Measurements from ENCODE around the gene IFT80.

IFT80 gene

DNA sequence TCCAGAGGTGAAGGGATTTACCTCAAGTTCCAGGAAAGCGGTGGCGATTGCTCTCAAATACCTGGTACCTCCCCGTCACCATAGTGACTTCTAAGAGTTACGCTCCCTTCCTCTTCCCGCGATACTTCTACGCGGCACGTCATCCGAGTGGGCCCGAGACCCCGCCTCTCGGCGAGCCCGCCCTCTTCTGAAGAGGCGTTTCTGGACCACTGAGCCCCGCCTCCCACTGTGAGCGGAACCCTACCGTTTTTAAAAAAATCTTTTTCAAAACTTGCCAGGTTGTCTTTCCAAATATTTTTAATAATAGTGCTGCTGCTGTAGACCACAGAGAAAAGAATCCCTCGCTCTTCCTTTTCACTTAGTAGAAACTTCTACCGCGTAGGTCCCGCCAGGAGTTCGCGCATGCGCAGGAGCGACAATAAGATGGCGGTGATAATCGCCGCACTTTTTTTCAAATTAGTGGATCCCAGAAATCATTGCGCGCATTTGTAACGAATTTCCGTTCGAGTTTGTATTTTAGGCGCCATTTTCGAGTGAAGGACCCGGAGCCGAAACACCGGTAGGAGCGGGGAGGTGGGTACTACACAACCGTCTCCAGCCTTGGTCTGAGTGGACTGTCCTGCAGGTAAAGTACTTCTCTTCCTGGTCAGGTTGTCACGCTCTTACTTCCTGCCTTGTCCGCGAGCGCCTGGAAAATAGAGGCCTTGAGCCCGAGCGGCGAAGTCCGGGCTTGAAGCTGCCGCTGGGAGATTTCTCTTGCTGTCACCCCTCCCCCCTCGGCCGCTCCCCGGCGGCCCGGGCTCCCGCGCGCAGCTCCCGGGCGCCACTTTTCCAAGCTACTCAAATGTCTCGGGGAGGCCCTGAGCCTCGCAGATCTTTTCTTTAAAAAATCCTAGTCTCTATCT lies at the start of gene IFT80, which contains the start of gene SMC4:
IFT80 (minus strand) TSS at position 101 of the 905 bp plus-strand sequence. CDS start 14,625 bp downstream, outside the sequence.
SMC4 (plus strand) TSS at position 526 of the 905 bp plus-strand sequence. CDS start 1,177 bp downstream, outside the sequence.
- peak within 1 kb of the TSS; percentile 89 for H3K27ac ChIP-seq (ENCODE audit: low read depth, low read length)
- H3K4me1 ChIP-seq (ENCODE audit: control insufficient read depth in 1 of 2, insufficient read depth in 2 of 2, low read length in 2 of 2): peaks cover 4 to 8% of the 10 kb centered on the region in 2 donors
- H3K36me3 ChIP-seq (ENCODE audit: control insufficient read depth in 1 of 2, insufficient read depth in 2 of 2, low read length in 2 of 2): no peaks in the 10 kb centered on the region
- H3K9me3 ChIP-seq (ENCODE audit: control insufficient read depth in 1 of 2, low read length in 2 of 2): no peaks in the 10 kb centered on the region
- H3K9ac ChIP-seq (ENCODE audit: low read depth in 1 of 2, low read length in 2 of 2): peak within 1 kb of the TSS; percentile 87 to 91
- no peaks in the 10 kb centered on the region for H3K27me3 ChIP-seq (ENCODE audit: control insufficient read depth in 1 of 2, insufficient read depth in 2 of 2, low read length in 2 of 2)
- peak within 1 kb of the TSS; percentile 93 to 99 for H3K4me3 ChIP-seq (ENCODE audit: low read depth in 1 of 2, low read length in 2 of 2)

DNA sequence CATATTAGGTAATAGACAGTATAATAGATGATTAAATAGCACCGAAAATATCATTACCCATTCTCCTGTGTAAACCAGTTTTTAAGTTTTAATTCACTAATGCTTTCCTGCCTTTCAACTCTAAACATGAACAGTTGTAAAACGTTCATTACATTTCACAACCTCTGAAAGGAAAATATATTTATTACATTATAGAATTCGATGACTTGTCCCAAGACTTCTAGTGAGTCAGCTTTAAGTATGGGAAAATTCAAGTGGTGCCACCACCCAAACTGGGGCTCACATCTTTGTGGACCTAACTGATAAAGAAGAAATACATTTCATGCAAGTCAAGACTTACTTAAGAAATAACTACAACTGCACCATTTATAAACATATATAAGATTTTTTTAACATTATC lies 48.5 kb upstream of the IFT80 start:
- H3K9ac ChIP-seq (ENCODE audit: low read depth in 1 of 2, low read length in 2 of 2): no peak overlapping the region

DNA sequence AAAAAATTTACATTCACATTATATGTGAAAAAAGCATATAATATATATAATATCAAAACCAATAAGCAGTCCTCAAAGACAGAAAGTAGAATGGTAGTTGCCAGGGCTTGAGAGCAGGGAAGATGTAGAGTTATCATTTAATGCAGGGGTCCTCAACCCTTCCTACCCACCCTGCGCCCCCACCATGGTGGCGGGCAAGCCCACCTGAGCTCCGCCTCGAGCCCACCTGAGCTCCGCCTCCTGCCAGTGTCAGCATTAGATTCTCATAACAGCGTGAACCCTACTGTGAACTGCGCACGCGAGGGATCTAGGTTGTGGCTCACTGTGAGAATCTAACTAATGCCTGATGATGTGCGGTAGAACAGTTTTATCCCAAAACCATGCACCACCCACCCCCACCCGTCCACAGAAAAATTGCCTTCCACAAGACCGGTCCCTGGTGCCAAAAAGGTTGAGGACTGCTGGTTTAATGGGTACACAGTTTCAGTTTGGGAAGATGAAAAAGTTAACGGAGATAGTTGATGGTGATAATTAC lies 47.6 kb upstream of the IFT80 start:
- Histone ChIP-seq H3K27ac (ENCODE audit: low read depth, low read length) (no peak overlapping the region), H3K36me3 (ENCODE audit: control insufficient read depth in 1 of 2, insufficient read depth in 2 of 2, low read length in 2 of 2) (no peaks in the 10 kb centered on the region), H3K9ac (ENCODE audit: low read depth in 1 of 2, low read length in 2 of 2) (no peak overlapping the region), H3K4me3 (ENCODE audit: low read depth in 1 of 2, low read length in 2 of 2) (no peak overlapping the region), H3K4me1 (ENCODE audit: control insufficient read depth in 1 of 2, insufficient read depth in 2 of 2, low read length in 2 of 2) (peaks cover 7 to 10% of the 10 kb centered on the region in 2 donors), H3K27me3 (ENCODE audit: control insufficient read depth in 1 of 2, insufficient read depth in 2 of 2, low read length in 2 of 2) (no peaks in the 10 kb centered on the region), H3K9me3 (ENCODE audit: control insufficient read depth in 1 of 2, low read length in 2 of 2) (no peaks in the 10 kb centered on the region)

More for the DNA sequence above, 48.5 kb upstream of the IFT80 start:
- Histone ChIP-seq H3K27me3 (ENCODE audit: control insufficient read depth in 1 of 2, insufficient read depth in 2 of 2, low read length in 2 of 2) (no peaks in the 10 kb centered on the region), H3K4me3 (ENCODE audit: low read depth in 1 of 2, low read length in 2 of 2) (no peak overlapping the region), H3K36me3 (ENCODE audit: control insufficient read depth in 1 of 2, insufficient read depth in 2 of 2, low read length in 2 of 2) (no peaks in the 10 kb centered on the region), H3K27ac (ENCODE audit: low read depth, low read length) (no peak overlapping the region), H3K4me1 (ENCODE audit: control insufficient read depth in 1 of 2, insufficient read depth in 2 of 2, low read length in 2 of 2) (peaks cover 7 to 10% of the 10 kb centered on the region in 2 donors), H3K9me3 (ENCODE audit: control insufficient read depth in 1 of 2, low read length in 2 of 2) (no peaks in the 10 kb centered on the region)

DNA sequence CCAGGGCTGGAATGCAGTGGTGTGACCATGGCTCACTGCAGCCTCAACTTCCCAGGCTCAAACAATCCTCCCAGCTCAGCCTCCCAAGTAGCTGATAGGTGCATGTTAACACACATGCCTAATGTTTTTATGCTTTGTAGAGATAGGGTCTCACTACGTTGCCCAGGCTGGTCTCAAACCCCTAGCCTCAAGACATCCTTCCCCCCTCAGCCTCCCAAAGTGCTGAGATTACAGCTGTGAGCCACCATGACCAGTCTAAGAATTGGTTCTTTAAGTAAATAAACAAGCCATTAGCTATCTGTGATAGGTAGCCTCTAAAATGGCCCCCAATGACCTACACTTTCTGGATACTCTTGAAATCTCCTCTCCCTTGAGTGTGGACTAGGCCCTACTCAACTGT lies 46.8 kb upstream of the IFT80 start:
- H3K9ac ChIP-seq (ENCODE audit: low read depth in 1 of 2, low read length in 2 of 2): no peak overlapping the region
- peaks cover 0 to 2% of the 10 kb centered on the region in 2 donors for H3K36me3 ChIP-seq (ENCODE audit: control insufficient read depth in 1 of 2, insufficient read depth in 2 of 2, low read length in 2 of 2)
- H3K27ac ChIP-seq (ENCODE audit: low read depth, low read length): no peak overlapping the region
- peaks cover 7 to 10% of the 10 kb centered on the region in 2 donors for H3K4me1 ChIP-seq (ENCODE audit: control insufficient read depth in 1 of 2, insufficient read depth in 2 of 2, low read length in 2 of 2)
- no peaks in the 10 kb centered on the region for H3K9me3 ChIP-seq (ENCODE audit: control insufficient read depth in 1 of 2, low read length in 2 of 2)
- H3K27me3 ChIP-seq (ENCODE audit: control insufficient read depth in 1 of 2, insufficient read depth in 2 of 2, low read length in 2 of 2): no peaks in the 10 kb centered on the region
- no peak overlapping the region for H3K4me3 ChIP-seq (ENCODE audit: low read depth in 1 of 2, low read length in 2 of 2)

DNA sequence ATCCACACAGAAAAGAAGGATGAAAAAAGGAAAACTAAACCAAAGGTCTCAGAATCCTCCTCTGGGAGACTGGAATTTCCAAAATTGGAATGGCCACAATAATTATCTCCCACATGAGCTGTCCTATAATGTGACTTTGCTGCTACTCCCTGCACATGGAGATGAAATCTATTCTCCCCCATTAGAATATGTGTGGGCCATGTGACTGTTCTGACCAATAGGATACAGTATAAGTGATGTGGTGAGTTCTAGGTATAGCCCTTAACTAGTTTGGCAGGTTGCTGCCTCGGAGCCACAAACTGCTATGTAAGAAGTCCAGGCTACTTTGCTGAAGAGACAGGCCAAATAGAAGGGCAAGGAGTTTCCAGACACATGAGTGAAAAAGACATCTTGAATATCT lies 45.4 kb upstream of the IFT80 start:
- peaks cover 3 to 10% of the 10 kb centered on the region in 2 donors for H3K4me1 ChIP-seq (ENCODE audit: control insufficient read depth in 1 of 2, insufficient read depth in 2 of 2, low read length in 2 of 2)
- no peak overlapping the region for H3K27ac ChIP-seq (ENCODE audit: low read depth, low read length)
- no peak overlapping the region for H3K4me3 ChIP-seq (ENCODE audit: low read depth in 1 of 2, low read length in 2 of 2)
- H3K36me3 ChIP-seq (ENCODE audit: control insufficient read depth in 1 of 2, insufficient read depth in 2 of 2, low read length in 2 of 2): peaks cover 0 to 2% of the 10 kb centered on the region in 2 donors
- no peaks in the 10 kb centered on the region for H3K9me3 ChIP-seq (ENCODE audit: control insufficient read depth in 1 of 2, low read length in 2 of 2)
- H3K9ac ChIP-seq (ENCODE audit: low read depth in 1 of 2, low read length in 2 of 2): no peak overlapping the region
- no peaks in the 10 kb centered on the region for H3K27me3 ChIP-seq (ENCODE audit: control insufficient read depth in 1 of 2, insufficient read depth in 2 of 2, low read length in 2 of 2)

DNA sequence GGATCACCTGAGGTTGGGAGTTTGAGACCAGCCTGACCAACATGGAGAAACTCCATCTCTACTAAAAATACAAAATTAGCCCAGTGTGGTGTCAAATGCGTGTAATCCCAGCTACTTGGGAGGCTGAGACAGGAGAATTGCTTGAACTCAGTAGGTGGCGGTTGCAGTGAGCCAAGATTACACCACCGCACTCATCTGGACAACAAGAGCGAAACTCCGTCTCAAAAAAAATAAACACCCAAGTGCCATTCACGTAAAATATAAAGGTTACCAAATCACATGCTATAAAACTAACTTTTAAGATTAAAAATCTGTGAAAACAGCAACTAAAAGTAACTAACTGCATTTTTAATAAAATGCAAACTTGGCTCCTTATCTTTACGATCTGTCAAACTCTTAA lies 41.7 kb upstream of the IFT80 start:
- Histone ChIP-seq H3K36me3 (ENCODE audit: control insufficient read depth in 1 of 2, insufficient read depth in 2 of 2, low read length in 2 of 2) (peaks cover 0 to 8% of the 10 kb centered on the region in 2 donors), H3K9ac (ENCODE audit: low read depth in 1 of 2, low read length in 2 of 2) (no peak overlapping the region), H3K27ac (ENCODE audit: low read depth, low read length) (no peak overlapping the region), H3K9me3 (ENCODE audit: control insufficient read depth in 1 of 2, low read length in 2 of 2) (no peaks in the 10 kb centered on the region), H3K27me3 (ENCODE audit: control insufficient read depth in 1 of 2, insufficient read depth in 2 of 2, low read length in 2 of 2) (no peaks in the 10 kb centered on the region), H3K4me1 (ENCODE audit: control insufficient read depth in 1 of 2, insufficient read depth in 2 of 2, low read length in 2 of 2) (no peaks in the 10 kb centered on the region), H3K4me3 (ENCODE audit: low read depth in 1 of 2, low read length in 2 of 2) (no peak overlapping the region)

DNA sequence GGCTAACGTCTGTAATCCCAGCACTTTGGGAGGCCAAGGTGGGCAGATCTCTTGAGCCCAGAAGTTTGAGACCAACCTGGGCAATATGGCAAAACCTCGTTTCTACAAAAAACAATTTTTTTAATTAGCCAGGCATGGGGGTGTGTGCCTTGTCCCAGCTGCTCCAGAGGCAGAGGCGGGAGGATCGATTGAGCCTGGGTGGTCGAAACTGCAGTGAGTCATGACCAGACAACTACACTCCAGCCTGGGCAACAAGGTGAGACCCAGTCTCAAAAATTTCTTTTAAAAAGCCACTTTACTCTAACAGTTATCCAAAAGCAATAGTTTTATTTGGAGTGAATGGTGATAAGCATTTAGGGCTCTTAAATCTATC lies 38.0 kb upstream of the IFT80 start:
- Histone ChIP-seq H3K9ac (ENCODE audit: low read depth in 1 of 2, low read length in 2 of 2) (no peak overlapping the region), H3K9me3 (ENCODE audit: control insufficient read depth in 1 of 2, low read length in 2 of 2) (no peaks in the 10 kb centered on the region), H3K27ac (ENCODE audit: low read depth, low read length) (no peak overlapping the region), H3K4me1 (ENCODE audit: control insufficient read depth in 1 of 2, insufficient read depth in 2 of 2, low read length in 2 of 2) (no peaks in the 10 kb centered on the region), H3K36me3 (ENCODE audit: control insufficient read depth in 1 of 2, insufficient read depth in 2 of 2, low read length in 2 of 2) (peaks cover 10 to 33% of the 10 kb centered on the region in 2 donors), H3K4me3 (ENCODE audit: low read depth in 1 of 2, low read length in 2 of 2) (no peak overlapping the region), H3K27me3 (ENCODE audit: control insufficient read depth in 1 of 2, insufficient read depth in 2 of 2, low read length in 2 of 2) (no peaks in the 10 kb centered on the region)

DNA sequence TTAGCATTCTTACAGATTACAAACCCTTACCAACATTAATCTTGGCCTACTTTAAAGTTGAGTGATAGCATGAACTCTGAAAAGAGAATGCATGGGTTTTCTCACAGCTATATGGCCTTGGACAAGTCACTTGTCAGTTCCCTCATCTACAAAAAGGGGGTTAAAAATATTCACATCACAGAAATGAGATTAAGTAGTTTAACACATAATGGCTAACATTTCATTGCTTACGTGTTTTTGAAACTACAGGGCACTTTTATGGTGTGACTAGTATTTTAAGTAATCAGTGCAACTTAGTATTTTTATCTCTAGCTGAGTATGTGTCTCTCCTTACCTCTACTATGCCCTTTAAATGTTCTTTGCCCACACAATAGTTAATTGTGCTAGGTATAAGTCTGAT lies 36.7 kb upstream of the IFT80 start:
- H3K27ac ChIP-seq (ENCODE audit: low read depth, low read length): no peak overlapping the region
- no peak overlapping the region for H3K4me3 ChIP-seq (ENCODE audit: low read depth in 1 of 2, low read length in 2 of 2)
- H3K4me1 ChIP-seq (ENCODE audit: control insufficient read depth in 1 of 2, insufficient read depth in 2 of 2, low read length in 2 of 2): no peaks in the 10 kb centered on the region
- H3K9me3 ChIP-seq (ENCODE audit: control insufficient read depth in 1 of 2, low read length in 2 of 2): no peaks in the 10 kb centered on the region
- peaks cover 16 to 43% of the 10 kb centered on the region in 2 donors for H3K36me3 ChIP-seq (ENCODE audit: control insufficient read depth in 1 of 2, insufficient read depth in 2 of 2, low read length in 2 of 2)
- H3K9ac ChIP-seq (ENCODE audit: low read depth in 1 of 2, low read length in 2 of 2): no peak overlapping the region
- no peaks in the 10 kb centered on the region for H3K27me3 ChIP-seq (ENCODE audit: control insufficient read depth in 1 of 2, insufficient read depth in 2 of 2, low read length in 2 of 2)

DNA sequence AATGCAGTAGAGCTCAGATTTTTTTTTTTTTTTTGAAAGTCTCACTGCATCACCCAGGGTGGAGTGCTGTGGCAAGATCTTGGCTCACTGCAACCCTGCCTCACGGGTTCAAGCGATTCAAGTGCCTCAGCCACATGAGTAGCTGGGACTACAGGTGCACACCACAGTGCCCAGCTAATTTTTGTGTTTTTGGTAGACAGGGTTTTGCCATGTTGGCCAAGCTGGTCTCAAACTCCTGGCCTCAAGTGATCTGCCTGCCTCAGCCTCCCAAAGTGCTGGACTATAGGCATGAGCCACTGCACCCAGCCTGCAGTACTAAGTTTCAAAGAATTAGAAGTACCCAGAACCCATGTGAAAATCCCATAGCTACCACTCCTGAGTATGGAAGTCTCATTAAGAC lies 36.1 kb upstream of the IFT80 start:
- no peak overlapping the region for H3K4me3 ChIP-seq (ENCODE audit: low read depth in 1 of 2, low read length in 2 of 2)
- H3K9me3 ChIP-seq (ENCODE audit: control insufficient read depth in 1 of 2, low read length in 2 of 2): no peaks in the 10 kb centered on the region
- no peaks in the 10 kb centered on the region for H3K4me1 ChIP-seq (ENCODE audit: control insufficient read depth in 1 of 2, insufficient read depth in 2 of 2, low read length in 2 of 2)
- peaks cover 21 to 49% of the 10 kb centered on the region in 2 donors for H3K36me3 ChIP-seq (ENCODE audit: control insufficient read depth in 1 of 2, insufficient read depth in 2 of 2, low read length in 2 of 2)
- no peak overlapping the region for H3K27ac ChIP-seq (ENCODE audit: low read depth, low read length)
- H3K9ac ChIP-seq (ENCODE audit: low read depth in 1 of 2, low read length in 2 of 2): no peak overlapping the region
- no peaks in the 10 kb centered on the region for H3K27me3 ChIP-seq (ENCODE audit: control insufficient read depth in 1 of 2, insufficient read depth in 2 of 2, low read length in 2 of 2)

DNA sequence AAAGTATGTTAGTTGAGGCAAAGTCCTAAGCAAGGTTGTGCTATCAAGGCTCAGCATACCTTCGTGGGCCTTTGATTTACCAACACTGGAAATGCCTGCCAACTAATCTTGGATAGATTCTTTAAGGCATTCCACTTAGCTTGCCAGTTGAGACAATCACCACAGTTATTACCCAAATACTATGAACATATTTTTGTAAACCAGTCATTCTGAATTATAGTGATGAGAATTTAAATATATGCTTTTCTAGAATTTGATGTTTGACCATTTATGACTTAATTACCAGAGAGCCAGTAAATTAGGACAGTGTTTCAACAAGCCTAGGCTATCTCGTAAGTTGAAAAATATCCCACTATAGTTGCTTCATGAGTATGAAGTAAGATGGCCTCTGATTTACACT lies 35.0 kb upstream of the IFT80 start:
- Histone ChIP-seq H3K9ac (ENCODE audit: low read depth in 1 of 2, low read length in 2 of 2) (no peak overlapping the region), H3K27me3 (ENCODE audit: control insufficient read depth in 1 of 2, insufficient read depth in 2 of 2, low read length in 2 of 2) (no peaks in the 10 kb centered on the region), H3K36me3 (ENCODE audit: control insufficient read depth in 1 of 2, insufficient read depth in 2 of 2, low read length in 2 of 2) (peaks cover 22 to 54% of the 10 kb centered on the region in 2 donors), H3K4me1 (ENCODE audit: control insufficient read depth in 1 of 2, insufficient read depth in 2 of 2, low read length in 2 of 2) (no peaks in the 10 kb centered on the region), H3K27ac (ENCODE audit: low read depth, low read length) (no peak overlapping the region), H3K4me3 (ENCODE audit: low read depth in 1 of 2, low read length in 2 of 2) (no peak overlapping the region), H3K9me3 (ENCODE audit: control insufficient read depth in 1 of 2, low read length in 2 of 2) (no peaks in the 10 kb centered on the region)
